ENCODE measurements around the gene MAP4K5. TPM values are rescaled to one million over a fixed set of nuclear protein-coding genes. Genes with fewer than 3 reads are reported as not detected.

The MAP4K5 gene
- total RNA-seq, 1 experiment from 2014 or later = 47.9 TPM

DNA sequence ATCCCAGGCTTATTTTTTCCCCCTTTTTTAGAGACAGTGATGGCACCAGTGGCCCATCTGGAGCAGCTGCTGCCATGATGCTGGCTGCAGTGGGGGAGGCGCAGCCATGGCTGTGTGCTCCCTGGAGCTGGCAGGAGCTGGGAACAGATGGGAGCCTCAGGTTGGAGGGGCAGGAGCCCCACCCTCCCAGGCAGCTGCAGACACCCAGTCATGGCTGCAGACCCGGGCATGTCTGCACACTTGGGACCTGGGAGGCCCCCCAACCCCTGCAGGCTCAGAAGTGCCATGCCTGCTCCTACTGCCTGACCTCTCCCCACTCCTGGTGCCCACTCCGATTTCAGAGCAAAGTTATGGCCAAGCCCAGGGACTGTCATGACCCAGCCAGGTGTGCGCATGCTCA, 160.8 kb downstream of the MAP4K5 start:
- no peak for DNase-seq (ENCODE audit: low read depth)

Small RNAs within 50 kb of the gene (small RNA-seq; reads per million reads assigned to genes)
- gene RF00019 (not detected), gene SNRPGP1 (not detected)

Other genes with a start within 250 kb of the MAP4K5 start
- gene L2HGDH, start 220.3 kb downstream of the MAP4K5 start, total RNA-seq (2014; rRNA removed; shearing (Covaris generic)) = 6.2 and 11.6 TPM in 2 replicates
- gene DMAC2L, start 220.2 kb downstream of the MAP4K5 start, total RNA-seq (2014; rRNA removed; shearing (Covaris generic)) = 8.9 and 10.8 TPM in 2 replicates
- 19.9 and 67.8 TPM in 2 replicates for gene CDKL1, start 135.7 kb downstream of the MAP4K5 start, total RNA-seq (2014; rRNA removed; shearing (Covaris generic))
- 0.48 and 0.70 TPM in 2 replicates for gene ATL1, start 27.6 kb upstream of the MAP4K5 start, total RNA-seq (2014; rRNA removed; shearing (Covaris generic))
- 18.9 and 22.0 TPM in 2 replicates for gene SAV1, start 135.7 kb upstream of the MAP4K5 start, total RNA-seq (2014; rRNA removed; shearing (Covaris generic))